Kidney (tissue), 14 donors: Measurements from ENCODE around the gene TRAF3. TPM values are rescaled to one million over a fixed set of nuclear protein-coding genes. Genes with fewer than 3 reads are reported as not detected.

Experiments
- DNase-seq, 5 donors: peaks; one replicate each; pipeline ENCODE4 v3.0.0-alpha.2; 2013 to 2020
- FAIRE-seq: peaks from 2 replicates; lab custom pipeline; 2012; peaks lifted over from hg19 to GRCh38; lab: Jason Lieb, UNC
- H3K27ac ChIP-seq, 2 donors: one replicate each; pipeline ENCODE4 v1.7.0; 2013; ENCODE audit warnings: low read depth in 2 of 2, low read length in 2 of 2, inconsistent platforms in 1 of 2
- H3K27me3 ChIP-seq: one replicate; pipeline ENCODE4 v1.7.1; 2013; ENCODE audit warnings: low read length, inconsistent platforms; ENCODE audit not compliant: control insufficient read depth, insufficient read depth
- H3K36me3 ChIP-seq, 3 donors: one replicate each; pipeline versions ENCODE4 v1.7.0 to v1.7.1; 2013; ENCODE audit warnings: low read length in 3 of 3, control low read depth in 1 of 3, inconsistent platforms in 1 of 3; ENCODE audit not compliant: insufficient read depth in 3 of 3, control insufficient read depth in 2 of 3
- H3K4me1 ChIP-seq, 3 donors: one replicate each; pipeline versions ENCODE4 v1.7.0 to v1.7.1; 2013; ENCODE audit warnings: low read length in 3 of 3, inconsistent platforms in 1 of 3, low read depth in 1 of 3; ENCODE audit not compliant: control insufficient read depth in 2 of 3, insufficient read depth in 2 of 3
- H3K4me3 ChIP-seq, 3 donors: one replicate each; pipeline versions ENCODE4 v1.7.0 to v1.8.1; 2013; ENCODE audit warnings: low read length in 3 of 3, control low read depth in 1 of 3, inconsistent platforms in 1 of 3
- H3K9ac ChIP-seq, 3 donors: one replicate each; pipeline versions ENCODE4 v1.7.0 to v1.7.1; 2013; ENCODE audit warnings: low read length in 3 of 3, control low read depth in 1 of 3, inconsistent platforms in 1 of 3
- H3K9me3 ChIP-seq, 3 donors: one replicate each; pipeline versions ENCODE4 v1.7.0 to v1.7.1; 2013; ENCODE audit warnings: low read length in 3 of 3, control low read depth in 1 of 3, inconsistent platforms in 1 of 3; ENCODE audit not compliant: control insufficient read depth in 2 of 3, insufficient read depth in 1 of 3
- CTCF ChIP-seq: IDR thresholded peaks from 3 replicates; pipeline ENCODE4 v1.5.1; 2012; ENCODE audit warnings: mild to moderate bottlenecking, moderate library complexity, borderline replicate concordance; ENCODE audit not compliant: insufficient read depth; ENCODE audit errors: extremely low read depth
- intact Hi-C: fragments of 100-400 bp; cut with DNase I; formaldehyde crosslinking; loops from one replicate; pipeline ENCODE4 v1.11.1; 2022
- polyA plus RNA-seq: library from polyadenylated mRNA; stranded (reverse); fragments of 350-450 nt; fragmentation: Illumina TruSeq; extraction: RNeasy Lipid Tissue Mini Kit (QIAGEN cat#74804); gene quantifications from one replicate; pipeline ENCODE4 v1.2.3, GENCODE V29; 2014; ENCODE audit warnings: low read depth, low replicate concordance; ENCODE audit not compliant: insufficient read depth
- total RNA-seq: library from RNA; stranded (reverse); fragmentation: NEBNext Ultra II Directional; extraction: Animal tissue kit (Norgen Biotek cat#: 25700); gene quantifications from one replicate; pipeline ENCODE4 v1.2.1, GENCODE V29; 2021
- donor health status: control.
- donor health status: control.
- donor health status: control.
- donor health status: control.
- donor health status: control.
- donor health status: DM: yes; HTN: yes; CAD: no.
- donor health status: Normal renal cell carcinoma (clear cell type).

The TRAF3 gene
- total and polyA plus RNA-seq, 2 donors from 2014 or later, result 5.2 to 35.4 TPM

- DNase-seq, result no peak
- Histone ChIP-seq H3K27me3 (no peaks in the 10 kb centered on the region), H3K36me3 (no peaks in the 10 kb centered on the region), H3K9me3 (no peaks in the 10 kb centered on the region), H3K9ac (no peak overlapping the region), H3K4me3 (no peak overlapping the region), H3K27ac (no peak overlapping the region), H3K4me1 (no peaks in the 10 kb centered on the region)
- intact Hi-C loops, result no loop called here
- no peak for TF ChIP-seq CTCF
- no peak for FAIRE-seq
Measured at GRCh38 chr14:102750376-102750775, 26.9 kb upstream of the TRAF3 start.

GRCh38 chr14:102751088-102751487 is 26.2 kb upstream of the TRAF3 start:
- Histone ChIP-seq H3K4me3 (no peak overlapping the region), H3K36me3 (no peaks in the 10 kb centered on the region), H3K9me3 (no peaks in the 10 kb centered on the region), H3K27me3 (no peaks in the 10 kb centered on the region), H3K4me1 (no peaks in the 10 kb centered on the region), H3K27ac (no peak overlapping the region), H3K9ac (no peak overlapping the region)
- intact Hi-C loops, result no loop called here
- no peak for FAIRE-seq
- DNase-seq, result no peak
- TF ChIP-seq CTCF, result no peak

- no peak overlapping the region for H3K27ac ChIP-seq
- no peaks in the 10 kb centered on the region for H3K9me3 ChIP-seq
- H3K27me3 ChIP-seq, result no peaks in the 10 kb centered on the region
- H3K4me3 ChIP-seq, result no peak overlapping the region
- no peak overlapping the region for H3K9ac ChIP-seq
- DNase-seq, result no peak
- no peak for FAIRE-seq
- no peak for TF ChIP-seq CTCF
- H3K36me3 ChIP-seq, result no peaks in the 10 kb centered on the region
- intact Hi-C loops, result no loop called here
- no peaks in the 10 kb centered on the region for H3K4me1 ChIP-seq
Measured at GRCh38 chr14:102752239-102752847, 24.9 kb upstream of the TRAF3 start.
